GM18867 (cell line): Measurements from ENCODE around the gene TBX5.

Experiments
- ATAC-seq: cut with Tn5 transposase; IDR thresholded peaks from one replicate; pipeline ENCODE4 v1.9.1; 2021; ENCODE audit warnings: mild to moderate bottlenecking, moderate library complexity; ENCODE audit not compliant: unreplicated experiment

Gene TBX5

GRCh38 chr12:114405519-114406271, at the start of gene TBX5:
Gene TBX5, minus strand, starts transcription at chr12:114406144. Its CDS starts 2,246 bp downstream, at chr12:114403898.
- no peak for ATAC-seq

- ATAC-seq: no peak
Observed at GRCh38 chr12:114451657-114452056, 45.7 kb upstream of the TBX5 start.

DNA sequence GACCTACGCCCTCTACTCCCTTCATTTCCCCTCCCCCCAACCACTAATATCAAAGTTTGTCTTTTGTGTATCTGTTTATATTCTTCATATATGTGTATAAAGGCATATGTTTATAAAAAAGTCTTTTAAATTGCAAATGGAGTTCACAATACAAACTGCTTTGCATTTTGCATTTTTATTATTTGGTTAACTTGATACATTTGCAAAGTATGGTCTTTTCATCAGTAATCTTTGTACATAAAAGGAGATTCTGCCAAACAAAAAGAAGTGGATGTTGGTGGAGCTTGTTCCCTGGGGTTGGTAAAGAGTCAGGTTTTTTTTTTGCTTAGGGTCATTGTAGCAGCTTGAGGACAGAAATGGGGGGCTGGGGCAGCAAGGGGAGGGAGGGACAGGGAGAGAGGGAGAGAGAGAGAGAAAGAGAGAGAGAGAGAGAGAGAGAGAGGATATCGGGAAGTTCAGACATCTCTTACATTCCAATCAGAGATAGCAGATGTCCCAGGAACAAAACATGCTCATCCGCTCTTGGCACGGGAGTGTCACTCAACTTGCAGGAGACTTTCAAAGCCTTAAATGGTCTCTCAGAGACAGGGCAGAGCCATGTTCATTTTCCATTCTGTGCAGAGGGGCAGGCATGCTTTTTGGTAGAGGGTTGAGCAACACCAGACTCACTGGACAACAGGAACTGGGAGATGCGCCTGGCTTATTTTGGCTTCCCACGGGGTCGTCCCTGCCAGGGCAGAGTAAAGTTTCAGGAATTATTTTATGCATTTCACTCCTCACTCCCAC, 44.8 kb upstream of the TBX5 start:
- ATAC-seq: no peak

DNA sequence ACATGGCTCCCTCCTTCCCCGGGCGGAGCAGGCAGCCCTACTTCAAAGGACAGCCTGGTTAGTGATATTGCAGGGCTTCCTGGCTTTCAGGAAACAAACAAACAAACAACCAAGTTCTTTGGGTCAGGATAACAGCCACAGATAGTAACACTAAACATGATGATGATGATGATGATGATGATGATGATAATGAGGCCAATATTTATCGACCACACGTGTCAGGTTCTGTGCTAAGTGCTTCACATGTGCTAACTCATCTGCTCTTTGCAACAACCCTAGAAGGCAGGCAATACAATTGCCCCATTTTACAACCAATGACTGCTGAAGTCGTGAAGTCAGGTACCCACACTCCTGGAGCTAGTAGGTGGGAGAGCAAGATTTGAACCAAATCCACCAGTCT, 44.1 kb upstream of the TBX5 start:
- ATAC-seq: no peak

DNA sequence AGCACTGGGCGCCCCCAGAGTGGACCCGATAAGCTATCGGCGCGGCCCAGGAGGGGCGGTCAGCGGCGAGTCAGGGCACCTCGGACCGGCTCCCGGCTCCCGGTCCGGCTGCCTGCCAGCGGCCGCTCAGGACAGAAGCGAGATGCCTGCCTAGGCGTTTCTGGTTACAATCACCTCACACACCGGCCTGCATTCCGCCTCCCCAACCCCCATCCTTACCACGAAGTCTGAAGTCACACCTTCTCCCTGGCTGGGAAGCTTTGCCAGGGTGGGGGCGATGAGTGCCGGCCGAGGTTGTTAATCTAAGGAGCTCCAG, 42.6 kb upstream of the TBX5 start:
- no peak for ATAC-seq

DNA sequence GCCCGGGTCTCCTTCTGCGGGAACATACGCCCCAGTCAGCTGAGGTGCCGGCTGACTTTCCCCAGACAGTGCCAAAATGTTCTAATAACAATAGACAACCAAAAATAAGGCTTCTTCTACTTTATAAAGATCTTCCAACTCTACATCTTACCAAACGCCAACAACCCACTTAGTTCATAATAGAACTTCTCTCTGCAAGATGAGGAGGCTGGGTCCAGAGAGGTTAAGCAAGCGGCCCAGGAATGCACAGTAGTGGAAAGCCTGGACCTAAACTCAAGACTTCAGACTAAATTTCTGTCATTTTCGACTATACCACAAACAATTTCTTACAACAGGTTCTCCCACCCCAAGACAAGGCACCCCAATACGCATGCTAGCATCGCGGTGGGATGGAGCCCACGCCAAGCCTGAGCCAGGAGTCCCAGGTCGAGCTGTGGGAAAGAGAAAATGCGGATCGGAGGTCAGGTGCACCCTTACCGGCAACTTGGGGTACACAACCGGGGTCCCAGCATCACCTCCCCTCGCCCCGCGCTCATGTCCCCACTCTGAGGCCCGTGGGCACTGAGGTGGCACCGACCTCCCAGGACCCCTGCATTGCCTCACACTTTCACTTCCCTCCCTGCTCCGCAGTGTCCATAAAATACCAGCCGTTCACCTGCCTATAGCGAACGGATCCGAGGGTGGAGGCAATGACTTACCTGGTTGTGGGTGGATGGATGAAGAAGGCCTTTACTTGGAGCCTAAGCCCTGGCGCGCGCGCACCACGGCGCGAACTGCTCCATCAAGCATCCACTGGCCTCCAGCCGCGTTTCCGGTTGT, 42.1 kb upstream of the TBX5 start:
- ATAC-seq: no peak

DNA sequence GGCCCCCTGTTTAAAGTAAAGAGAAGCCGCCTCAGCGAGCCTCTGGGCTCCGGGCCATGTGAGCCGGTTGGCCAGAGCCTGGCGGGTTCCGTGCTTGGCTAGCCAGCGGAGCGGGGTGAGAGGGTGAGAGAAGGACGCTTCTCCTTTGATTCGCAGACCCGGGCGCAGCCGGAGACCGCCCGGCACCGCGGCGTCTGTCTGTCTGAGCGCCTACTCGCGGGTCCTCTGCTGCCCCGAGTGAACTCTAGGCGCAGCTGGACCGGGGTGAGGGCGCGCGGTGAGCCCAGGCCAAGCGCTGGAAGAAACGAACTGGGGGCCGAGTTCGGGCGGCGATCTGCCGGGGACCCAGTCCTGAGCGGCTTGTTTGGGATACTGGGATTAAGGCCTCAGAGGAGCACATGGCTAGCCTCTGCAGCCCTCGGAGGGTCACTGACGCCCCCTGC, 41.4 kb upstream of the TBX5 start:
- no peak for ATAC-seq

DNA sequence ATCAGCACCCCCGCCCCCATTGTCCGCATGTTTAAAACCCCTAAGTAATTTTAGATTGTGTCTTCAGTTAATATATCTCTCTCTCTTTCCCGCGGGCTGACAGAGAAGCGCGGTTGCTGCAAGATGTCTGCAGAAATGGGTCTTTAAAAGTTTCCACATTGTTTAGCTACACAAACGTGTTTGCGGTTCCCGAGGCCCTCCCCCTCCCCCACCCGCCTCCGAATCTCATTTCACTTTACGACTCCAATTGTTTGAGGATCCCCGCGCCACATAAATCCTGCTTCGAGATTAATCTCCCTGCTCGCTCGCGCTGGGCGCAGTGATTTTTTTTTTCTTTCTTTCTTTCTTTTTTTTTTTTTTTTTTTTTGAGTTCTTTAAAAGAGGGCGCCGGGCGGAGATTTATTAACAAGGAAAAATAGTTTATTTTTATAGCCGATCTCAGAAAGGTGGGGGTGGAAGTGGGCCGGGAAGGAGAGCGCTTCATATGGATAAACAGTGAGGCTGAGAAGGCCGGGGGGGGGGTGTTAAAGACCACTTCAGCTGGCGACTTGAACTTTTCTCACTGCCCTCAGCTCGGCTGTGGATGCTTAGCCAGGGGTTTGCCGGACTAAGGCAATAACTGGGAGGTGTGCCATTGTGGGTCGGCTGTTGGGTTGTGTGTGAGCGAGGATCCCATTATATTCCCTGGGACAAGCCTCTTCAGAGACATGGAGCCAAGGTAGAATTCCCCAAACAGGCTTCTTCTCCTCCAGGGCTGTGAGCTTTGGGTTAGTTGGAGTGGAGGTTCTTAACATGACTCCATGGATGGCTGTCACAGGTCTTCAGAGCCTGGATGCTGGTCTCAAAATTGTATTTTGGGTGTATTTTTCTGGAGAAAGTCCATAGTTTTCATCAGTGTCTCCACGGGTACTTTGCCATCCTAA, 39.7 kb upstream of the TBX5 start:
- ATAC-seq: no peak

GRCh38 chr12:114444422-114445279, 38.7 kb upstream of the TBX5 start:
- ATAC-seq: no peak

DNA sequence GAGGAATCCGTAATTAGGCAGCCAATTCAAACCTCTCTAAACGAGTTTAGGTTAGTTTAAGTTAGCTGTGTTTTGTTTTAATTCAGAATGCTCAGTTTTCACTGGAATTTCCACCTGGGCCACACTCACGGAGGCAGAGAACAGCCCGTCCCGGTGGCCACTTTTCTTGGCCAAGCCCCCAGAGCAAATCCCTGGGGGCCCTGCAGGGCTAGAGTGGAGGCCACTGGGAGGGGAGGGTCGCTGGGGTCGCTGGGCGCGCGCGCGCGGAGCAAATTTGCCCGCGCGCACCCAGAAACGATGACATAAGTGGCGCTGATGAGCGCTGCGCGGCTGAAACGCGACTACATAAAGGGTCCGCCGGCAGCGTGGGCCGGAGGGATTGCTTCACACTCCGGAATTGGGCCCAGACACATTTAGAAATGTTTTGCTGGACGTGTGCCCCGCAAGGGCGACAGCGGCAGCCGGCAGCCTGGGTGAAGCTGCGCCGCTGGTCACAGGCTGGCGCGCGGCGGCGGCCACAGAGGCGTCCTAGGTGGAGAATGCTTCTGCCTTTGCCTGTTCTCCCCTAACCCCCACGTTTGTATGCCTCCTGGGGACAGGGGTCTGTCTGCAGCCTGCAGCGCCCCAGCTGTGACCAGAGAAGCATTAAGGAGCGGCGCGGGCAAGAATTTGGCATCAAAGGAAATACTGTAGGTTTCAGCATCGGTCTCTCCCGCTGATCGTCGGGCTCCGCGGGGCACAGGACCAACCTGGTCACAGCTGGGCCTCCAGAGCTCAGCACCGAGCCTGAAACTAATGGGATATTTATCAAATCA, 37.9 kb upstream of the TBX5 start:
- no peak for ATAC-seq

GRCh38 chr12:114442578-114442977, 36.6 kb upstream of the TBX5 start:
- no peak for ATAC-seq

DNA sequence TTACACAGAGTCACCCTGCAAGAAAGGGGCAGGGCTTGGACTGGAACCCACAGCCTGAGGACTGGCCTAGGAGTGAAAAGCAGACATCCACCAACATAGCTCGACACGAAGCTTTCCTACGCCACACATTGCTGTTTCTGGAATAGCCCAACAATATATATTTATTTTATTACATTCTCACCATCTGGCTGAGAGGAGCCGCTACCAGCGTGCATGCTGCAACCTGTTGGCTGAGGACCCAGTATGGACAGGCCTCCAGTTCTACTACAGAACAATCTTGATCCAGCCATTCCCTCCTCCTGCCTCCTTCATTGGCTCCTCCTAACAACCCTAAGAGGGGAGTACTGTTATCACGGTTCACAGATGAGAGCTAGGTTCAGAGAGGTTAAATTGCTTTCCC, 35.6 kb upstream of the TBX5 start:
- no peak for ATAC-seq

GRCh38 chr12:114441039-114441383, 35.1 kb upstream of the TBX5 start:
- ATAC-seq: no peak

DNA sequence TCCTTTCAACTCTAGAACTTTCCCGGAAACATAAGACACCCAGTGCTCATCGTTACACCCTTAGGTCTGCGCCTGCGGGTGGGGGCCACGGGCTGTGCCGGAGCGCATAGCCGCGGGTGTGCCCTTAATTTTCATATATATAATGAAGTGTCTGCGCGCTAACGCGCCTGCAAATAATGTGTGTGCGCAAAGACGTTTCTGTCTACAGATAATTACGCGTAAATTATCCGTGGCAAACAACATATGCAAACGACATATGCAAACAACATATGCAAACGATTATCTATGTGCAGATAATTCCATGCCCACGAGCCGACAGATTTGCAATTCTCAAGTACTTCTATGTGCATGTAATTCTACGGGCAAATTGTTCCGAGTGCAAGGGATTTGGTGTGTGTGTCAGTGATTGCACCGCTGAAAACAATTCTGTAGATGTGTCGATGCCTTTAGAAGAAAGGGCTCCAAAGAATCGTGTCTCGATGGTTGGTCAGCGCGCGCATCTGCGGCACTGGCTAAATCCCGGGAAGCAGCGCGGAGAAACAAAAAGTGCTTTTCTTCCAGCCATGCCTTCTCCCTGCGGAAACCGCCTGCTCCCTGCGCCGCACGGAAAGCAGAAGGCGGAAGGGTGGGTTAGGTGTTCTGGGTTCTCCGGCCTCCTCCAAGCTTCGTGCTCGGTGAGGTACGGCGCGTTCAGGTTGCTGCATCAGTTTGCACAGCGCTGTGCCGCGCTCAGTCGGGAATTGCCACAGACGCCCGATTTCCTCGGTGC, 34.5 kb upstream of the TBX5 start:
- no peak for ATAC-seq

- no peak for ATAC-seq
Observed at GRCh38 chr12:114439817-114440216, 33.9 kb upstream of the TBX5 start.

- no peak for ATAC-seq
Observed at GRCh38 chr12:114439261-114439683, 33.3 kb upstream of the TBX5 start.

DNA sequence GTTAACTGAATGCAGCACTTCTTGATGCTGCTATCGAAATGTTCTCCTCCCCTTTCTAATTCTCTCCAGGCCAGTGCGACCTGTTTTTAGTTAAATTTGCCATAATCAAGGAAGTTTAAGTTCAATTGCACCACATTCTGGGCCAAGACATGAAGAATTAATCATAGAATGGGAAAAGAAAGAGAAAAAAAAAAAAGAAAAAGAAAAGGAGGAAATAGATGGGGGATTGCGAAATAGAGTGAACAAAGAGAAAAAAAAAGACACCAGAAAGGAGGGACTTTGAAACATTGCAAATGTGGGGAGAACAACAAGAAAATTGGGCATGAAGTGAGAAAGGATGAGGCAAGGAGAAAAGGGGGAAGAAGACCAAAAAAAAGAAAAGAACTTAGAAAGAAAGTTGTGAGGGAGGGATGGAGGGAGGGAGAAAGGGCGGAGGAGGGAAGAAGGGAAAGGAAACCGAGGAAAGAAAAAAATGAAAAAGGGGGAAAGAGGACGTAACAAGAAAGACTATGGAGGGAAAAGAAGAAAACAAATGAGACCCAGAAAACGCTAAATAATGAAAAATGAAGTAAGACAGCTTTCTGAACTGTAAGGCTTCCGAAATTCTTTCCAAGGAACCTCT, 32.8 kb upstream of the TBX5 start:
- no peak for ATAC-seq

- no peak for ATAC-seq
Observed at GRCh38 chr12:114434341-114434740, 28.4 kb upstream of the TBX5 start.
